Stimulated activated CD4-positive, alpha-beta T cell treated with anti-CD3 and anti-CD28 coated beads, Interleukin-2, amount 100 ng/mL, for 48 hours (primary cell): ENCODE data around the gene PRKCD.

Experiments used
- DNase-seq, 2 donors: peaks; one replicate each; pipeline ENCODE4 v3.0.0-alpha.2; 2020

PRKCD gene

GRCh38 chr3:53236112-53236841, 75.3 kb downstream of the PRKCD start:
- no peak for DNase-seq

DNA sequence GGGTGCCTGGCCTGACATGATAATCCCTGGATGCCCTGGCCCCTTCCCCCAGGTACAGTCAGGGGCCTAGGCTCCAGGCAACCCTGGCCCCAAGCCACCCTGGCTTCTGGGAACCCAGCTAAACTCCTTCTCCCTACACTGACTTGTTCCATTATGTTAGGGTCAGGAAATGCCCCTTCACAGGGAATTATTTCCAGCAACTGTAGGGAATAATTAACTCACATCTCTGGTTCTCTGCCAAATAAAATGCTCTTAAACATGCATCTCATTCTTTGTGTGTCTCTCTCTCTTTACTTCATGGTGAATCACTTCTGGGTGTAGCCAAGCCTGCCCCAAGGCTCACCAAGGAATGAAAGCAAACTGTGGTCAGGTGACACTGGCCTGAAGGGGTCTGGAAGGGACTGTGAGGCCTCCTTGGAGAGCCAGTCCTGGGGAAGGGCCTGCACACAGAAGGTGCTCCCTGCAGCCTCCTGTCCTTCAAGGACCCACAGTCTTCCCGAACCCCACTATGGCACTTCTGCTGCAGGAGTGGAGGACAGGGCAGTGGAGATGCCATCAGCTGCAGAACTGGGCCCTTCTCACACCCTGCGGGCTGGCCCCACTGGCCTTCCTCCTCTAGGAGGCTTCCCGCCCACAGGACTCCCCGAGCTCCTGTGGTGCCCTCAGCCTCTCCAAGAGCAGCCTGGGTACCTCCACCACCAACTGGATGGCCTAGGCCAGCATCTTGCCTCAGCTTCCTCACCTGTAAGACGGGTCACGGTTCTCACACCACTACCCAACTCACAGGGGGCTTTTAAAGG, 77.2 kb downstream of the PRKCD start:
- no peak for DNase-seq

GRCh38 chr3:53238886-53239285, 77.9 kb downstream of the PRKCD start:
- no peak for DNase-seq

GRCh38 chr3:53239800-53240199, 78.8 kb downstream of the PRKCD start:
- DNase-seq: no peak

GRCh38 chr3:53240989-53241972, 80.3 kb downstream of the PRKCD start:
- no peak for DNase-seq

DNA sequence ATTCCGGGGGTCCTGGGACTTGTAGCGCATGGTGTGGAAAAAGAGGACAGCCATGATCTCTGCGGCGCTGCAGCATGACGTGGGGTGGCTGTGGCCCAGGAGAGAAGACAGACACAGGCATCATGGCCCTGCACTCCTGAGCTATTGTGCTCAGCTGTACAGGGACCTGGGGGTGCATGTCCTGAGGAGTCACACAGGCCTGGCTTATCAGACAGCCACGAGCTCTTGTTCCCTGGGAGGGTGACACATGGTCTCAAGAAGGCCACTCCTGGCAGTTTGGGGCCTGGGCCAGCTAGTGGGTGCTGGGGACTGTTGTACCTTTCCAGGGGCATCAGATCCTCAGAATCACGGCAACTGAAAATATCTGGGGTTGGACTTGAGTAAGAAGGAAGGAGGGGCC, 81.1 kb downstream of the PRKCD start:
- DNase-seq: no peak
